Mononuclear cell (primary cell): Measurements from ENCODE around the gene EBF3. TPM values are rescaled to one million over a fixed set of nuclear protein-coding genes. Genes with fewer than 3 reads are reported as not detected.

Experiments
- H3K27me3 ChIP-seq: 2 replicates; pipeline ENCODE4 v1.6.0; 2011; ENCODE audit warnings: low read length, control low read depth; ENCODE audit not compliant: insufficient read depth
- H3K4me1 ChIP-seq: 2 replicates; pipeline ENCODE4 v1.5.1; 2011; ENCODE audit warnings: mild to moderate bottlenecking, low read length, control low read depth; ENCODE audit not compliant: insufficient read depth
- H3K4me3 ChIP-seq: 2 replicates; pipeline ENCODE4 v1.5.1; 2011; ENCODE audit warnings: mild to moderate bottlenecking, low read length, moderate library complexity
- H3K9me3 ChIP-seq: 2 replicates; pipeline ENCODE4 v1.5.1; 2011; ENCODE audit warnings: low read depth, mild to moderate bottlenecking, control low read depth, low read length
- total RNA-seq: library from RNA; depleted of rRNA; stranded (reverse); fragments of >200 nt; gene quantifications from one replicate; pipeline ENCODE4 v1.2.3, GENCODE V29; 2012

EBF3 gene
- total RNA-seq, 1 donor: not detected

DNA sequence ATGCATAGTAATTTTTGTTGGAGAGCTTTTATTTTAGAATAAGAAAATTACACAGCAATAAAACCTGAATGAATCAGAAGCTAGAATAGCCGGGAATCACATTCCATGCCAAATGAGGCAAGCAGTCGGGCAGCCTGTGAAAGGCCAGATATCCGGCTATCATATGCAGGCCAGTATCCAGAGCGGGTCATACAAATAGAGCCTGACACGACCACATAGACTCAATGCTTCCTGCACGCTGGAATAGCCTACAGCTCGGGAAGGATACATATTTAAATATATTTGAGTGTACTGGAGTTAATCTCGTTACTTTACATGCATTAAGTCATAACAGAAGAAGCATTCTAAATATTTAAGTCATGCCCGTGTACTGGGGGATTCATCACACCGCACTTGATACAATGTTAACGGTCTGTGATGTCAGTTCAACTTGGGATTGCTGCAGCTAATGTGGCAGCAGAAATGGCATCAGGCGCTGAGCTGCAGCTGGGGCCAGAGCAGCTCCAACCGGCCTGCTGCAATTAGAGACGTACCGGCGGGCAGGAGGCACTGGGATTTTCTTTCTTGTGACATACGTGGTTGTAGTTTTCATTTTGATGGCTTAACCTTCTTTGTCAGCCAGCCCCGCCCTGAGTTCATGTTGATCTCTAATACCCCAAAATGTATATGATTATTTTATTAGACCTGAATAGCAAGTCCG, 112.0 kb downstream of the EBF3 start:
- Histone ChIP-seq H3K9me3 (no peaks in the 10 kb centered on the region), H3K4me3 (no peak overlapping the region), H3K27me3 (no peaks in the 10 kb centered on the region), H3K4me1 (no peaks in the 10 kb centered on the region)

DNA sequence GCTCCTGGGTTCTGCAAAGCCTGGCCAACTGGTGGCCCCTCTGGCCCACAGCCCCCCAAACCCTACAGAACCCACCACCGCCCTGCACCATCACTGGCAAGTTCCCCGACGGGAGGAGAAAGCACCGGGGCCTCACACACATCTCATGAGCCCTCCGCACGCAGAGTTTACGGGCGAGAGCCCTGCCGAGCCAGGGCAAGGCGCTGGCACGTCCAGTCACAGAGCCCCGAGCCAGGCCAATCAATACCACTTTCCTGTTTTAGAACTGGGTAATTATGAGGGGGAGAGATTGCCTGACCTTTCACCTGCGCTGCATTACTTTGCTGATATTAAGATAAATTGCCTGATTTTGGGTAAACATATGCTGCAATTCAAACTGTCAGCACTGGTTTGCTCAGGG, 113.3 kb downstream of the EBF3 start:
- Histone ChIP-seq H3K4me1 (no peaks in the 10 kb centered on the region), H3K9me3 (no peaks in the 10 kb centered on the region), H3K4me3 (no peak overlapping the region), H3K27me3 (no peaks in the 10 kb centered on the region)

DNA sequence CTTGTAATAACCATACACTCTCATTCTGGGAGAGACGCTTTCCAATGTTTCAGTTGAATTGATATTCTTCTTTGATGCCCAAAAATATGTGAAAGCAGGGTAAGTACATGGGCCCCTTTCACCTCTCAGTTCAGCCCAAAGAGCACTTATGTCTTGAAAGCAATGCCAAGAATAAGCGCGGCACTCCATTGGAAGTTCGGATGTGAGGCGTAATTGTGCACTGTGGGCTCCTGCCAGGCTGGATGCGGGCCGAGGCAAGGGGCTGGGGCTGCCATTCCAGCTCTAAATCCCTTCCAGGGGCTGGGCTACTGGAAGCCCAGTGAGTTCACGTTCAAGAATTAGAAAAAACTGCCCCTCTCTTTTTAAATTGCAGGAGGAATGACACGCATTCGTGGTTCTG, 113.8 kb downstream of the EBF3 start:
- no peaks in the 10 kb centered on the region for H3K4me1 ChIP-seq
- no peak overlapping the region for H3K4me3 ChIP-seq
- H3K27me3 ChIP-seq: no peaks in the 10 kb centered on the region
- H3K9me3 ChIP-seq: no peaks in the 10 kb centered on the region

DNA sequence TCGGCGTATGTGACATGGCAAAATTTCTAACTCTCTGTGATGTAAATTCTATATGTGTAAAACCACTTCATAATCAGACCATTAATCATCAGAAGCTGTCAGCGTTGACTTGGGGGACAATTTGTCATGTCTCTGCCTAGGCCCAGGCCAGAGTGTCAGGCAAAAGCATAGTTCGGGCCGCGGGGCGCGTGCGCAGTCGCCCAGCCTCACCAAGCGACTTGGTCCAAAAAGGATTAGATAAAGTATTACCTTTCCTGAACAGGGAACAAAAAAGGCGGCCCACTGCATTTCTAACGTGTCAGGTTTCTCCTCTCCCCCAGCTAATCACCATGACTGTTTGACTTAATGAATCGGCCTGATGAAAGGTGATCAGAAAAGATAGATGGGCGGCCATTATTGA, 114.2 kb downstream of the EBF3 start:
- Histone ChIP-seq H3K4me3 (no peak overlapping the region), H3K4me1 (no peaks in the 10 kb centered on the region), H3K27me3 (no peaks in the 10 kb centered on the region), H3K9me3 (no peaks in the 10 kb centered on the region)

DNA sequence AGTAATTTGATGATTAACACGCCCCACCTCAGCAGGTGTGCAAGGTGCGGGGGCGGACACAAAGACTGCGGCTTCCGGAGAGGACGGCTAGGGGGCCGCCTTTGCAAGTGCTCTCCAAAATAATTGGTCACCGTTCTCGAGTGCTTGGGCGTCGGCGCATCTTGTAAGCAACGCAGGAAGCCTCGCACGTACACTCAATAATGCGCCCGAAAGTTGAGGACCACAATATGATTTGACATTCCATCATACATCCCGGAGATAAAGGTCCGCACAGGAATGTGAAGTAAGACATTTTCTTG, 114.7 kb downstream of the EBF3 start:
- Histone ChIP-seq H3K4me3 (no peak overlapping the region), H3K9me3 (no peaks in the 10 kb centered on the region), H3K4me1 (no peaks in the 10 kb centered on the region), H3K27me3 (no peaks in the 10 kb centered on the region)

DNA sequence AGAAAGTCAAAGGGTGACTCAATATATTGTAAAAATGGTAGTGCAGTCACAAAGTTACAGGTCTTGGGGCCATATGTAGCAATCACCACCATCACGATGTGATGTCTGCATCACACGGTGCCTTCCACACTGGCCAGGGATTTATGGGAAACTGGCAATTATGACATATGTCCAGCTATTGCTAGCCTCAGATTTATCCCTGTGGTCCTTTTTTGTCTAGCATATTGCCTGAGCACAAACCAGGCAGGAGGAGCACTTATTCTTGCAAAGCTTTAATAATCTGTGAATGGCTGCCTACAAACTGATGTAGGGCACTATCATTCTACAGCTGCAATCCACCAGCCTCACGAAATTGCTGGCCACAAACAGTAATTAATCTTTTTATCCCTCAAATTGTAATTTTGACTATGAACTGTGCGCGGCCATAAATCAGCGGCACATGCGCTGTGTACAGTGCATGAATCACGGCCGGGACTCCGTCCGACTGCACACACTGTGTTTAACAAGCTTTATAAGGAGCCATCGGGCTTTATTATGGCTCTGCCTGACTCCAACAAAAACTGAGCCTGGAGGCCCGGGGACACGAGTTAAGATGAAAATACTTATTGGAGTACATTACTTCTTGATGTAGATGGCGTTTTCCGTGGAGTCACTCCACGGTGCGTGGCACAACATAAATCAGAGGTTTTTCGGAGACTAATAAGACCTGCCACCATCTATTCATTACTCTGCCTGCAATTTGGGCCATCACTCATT, 115.2 kb downstream of the EBF3 start:
- no peak overlapping the region for H3K4me3 ChIP-seq
- H3K4me1 ChIP-seq: no peaks in the 10 kb centered on the region
- H3K9me3 ChIP-seq: no peaks in the 10 kb centered on the region
- no peaks in the 10 kb centered on the region for H3K27me3 ChIP-seq

DNA sequence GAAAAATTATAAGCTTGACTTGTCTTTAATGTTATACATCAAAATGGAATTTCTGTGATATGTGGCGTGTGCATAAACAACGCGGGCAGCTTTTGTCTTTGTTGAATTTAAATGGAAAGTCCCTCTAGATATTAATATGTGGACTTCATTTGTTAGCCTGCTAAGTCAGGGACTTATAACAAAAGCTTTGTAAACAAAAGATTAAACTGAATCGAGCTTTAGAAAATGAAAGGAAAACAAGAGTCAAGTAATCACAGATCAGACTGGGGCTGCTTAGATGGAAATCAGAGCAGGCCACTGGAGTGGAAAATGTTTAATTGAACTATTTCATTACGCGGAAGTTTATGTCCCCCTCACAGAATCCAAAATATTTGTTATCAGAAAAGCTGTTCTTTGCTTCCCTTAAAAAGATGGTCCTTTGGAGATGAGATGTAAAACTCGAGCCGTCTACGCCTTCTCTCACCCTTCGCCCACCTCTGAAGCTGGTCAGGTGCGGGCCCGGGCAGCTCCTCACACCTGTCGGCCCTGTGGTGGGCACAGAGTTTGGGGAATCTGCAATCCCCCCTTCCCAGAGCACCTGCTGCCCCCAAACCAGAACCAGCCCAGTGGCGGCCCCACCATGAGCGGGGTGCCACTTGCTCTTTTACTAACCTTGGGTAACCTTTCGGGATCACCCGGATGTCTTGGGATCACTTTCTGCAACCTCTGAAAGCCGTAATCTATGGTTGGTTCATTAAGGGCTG, 116.2 kb downstream of the EBF3 start:
- H3K4me1 ChIP-seq: no peaks in the 10 kb centered on the region
- H3K4me3 ChIP-seq: no peak overlapping the region
- H3K27me3 ChIP-seq: no peaks in the 10 kb centered on the region
- H3K9me3 ChIP-seq: no peaks in the 10 kb centered on the region

DNA sequence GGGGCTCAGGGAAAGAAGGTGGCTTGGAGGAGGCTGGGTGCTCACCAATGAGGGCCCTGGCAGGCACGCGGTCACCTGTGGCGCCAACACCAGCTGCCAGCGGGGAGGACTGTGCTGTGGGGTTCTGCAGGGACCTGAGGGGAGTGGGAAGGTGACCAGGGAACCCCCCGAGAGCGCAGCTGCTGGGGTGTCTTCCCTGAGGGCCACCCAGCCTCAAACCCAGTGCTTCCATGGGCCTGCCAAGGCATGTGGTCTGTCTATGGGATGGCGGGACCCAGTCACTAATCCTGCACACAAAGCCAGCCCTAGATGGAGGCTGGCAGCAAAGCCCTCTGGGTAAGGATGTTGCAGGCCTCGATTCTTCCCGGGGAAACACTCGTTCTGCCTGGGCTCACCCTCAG, 117.1 kb downstream of the EBF3 start:
- Histone ChIP-seq H3K4me3 (no peak overlapping the region), H3K4me1 (no peaks in the 10 kb centered on the region), H3K9me3 (no peaks in the 10 kb centered on the region), H3K27me3 (no peaks in the 10 kb centered on the region)

DNA sequence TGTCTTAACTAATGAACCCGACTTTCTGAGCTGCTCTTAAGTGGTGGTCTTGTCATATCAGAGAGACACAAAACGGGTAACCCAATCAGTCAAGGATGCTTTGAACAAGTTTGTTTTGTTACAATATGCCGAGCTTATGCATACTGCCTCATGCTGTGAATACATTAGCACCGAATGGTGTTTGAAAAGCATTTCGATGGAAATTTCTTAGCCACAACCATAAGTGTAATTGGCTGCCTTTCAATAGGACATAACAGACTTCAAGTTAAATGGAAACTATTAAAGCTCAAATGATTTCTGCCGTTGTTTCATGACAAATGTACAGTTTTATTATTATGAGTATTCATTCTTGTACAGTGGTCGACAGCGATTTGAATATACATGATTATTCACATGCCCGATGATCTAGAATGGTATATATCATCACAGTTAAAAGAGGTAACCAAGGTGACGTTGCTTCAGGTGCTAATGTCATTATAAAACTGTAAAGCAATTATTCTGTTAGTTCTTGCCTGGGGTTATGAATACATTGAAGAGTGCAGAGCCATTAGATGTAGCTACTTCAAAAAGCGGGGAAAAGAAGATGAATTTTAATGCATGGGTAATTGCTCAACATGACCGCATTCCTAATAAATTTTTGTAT, 118.8 kb downstream of the EBF3 start:
- H3K4me3 ChIP-seq: no peak overlapping the region
- no peaks in the 10 kb centered on the region for H3K4me1 ChIP-seq
- no peaks in the 10 kb centered on the region for H3K27me3 ChIP-seq
- no peaks in the 10 kb centered on the region for H3K9me3 ChIP-seq

DNA sequence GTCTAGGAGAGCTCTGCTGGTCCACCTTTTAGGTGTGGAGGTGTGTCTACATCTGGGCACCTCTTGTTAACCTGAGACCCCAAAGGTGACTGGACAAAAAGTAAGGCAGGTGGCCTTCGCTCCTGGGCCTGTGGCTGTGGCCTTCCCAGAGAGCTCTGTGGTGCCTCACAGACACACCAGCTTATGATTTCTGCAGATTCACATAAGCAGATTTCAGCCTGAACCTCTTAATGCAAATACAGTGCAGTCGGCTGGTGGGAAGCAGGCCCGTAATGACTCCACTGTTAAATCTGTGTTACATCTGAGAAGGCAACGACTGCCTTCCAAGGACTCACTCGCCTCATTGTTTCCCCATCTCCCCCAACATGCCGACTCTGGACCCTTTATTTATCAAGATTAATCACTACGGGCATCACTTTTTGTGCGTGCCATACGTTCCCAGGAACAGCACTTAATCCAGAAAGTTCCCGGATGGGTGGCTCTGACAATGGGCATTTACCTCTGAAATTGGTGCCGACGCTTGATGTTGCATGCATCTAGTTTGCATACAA, 119.8 kb downstream of the EBF3 start:
- no peaks in the 10 kb centered on the region for H3K4me1 ChIP-seq
- no peak overlapping the region for H3K4me3 ChIP-seq
- no peaks in the 10 kb centered on the region for H3K9me3 ChIP-seq
- no peaks in the 10 kb centered on the region for H3K27me3 ChIP-seq

DNA sequence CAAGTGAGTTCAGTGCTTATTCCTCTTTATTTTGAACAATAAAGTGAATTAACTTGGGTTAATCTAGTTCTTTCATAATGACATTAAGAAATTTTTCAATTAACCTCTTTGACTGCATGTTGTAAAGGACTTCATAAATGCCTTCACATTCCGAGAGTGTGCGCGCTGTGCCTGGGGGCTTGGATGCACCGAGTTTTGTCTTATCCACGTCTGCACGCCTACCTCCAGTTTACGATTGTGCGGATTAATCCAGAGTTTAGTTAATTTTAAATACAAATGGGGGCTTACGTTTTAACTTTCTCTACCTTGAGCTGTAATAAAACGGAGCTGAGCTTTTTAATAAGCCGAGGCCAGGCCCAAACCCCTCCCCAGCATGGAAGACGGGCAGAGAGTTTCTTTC, 120.4 kb downstream of the EBF3 start:
- H3K27me3 ChIP-seq: no peaks in the 10 kb centered on the region
- H3K4me1 ChIP-seq: no peaks in the 10 kb centered on the region
- H3K4me3 ChIP-seq: no peak overlapping the region
- no peaks in the 10 kb centered on the region for H3K9me3 ChIP-seq

DNA sequence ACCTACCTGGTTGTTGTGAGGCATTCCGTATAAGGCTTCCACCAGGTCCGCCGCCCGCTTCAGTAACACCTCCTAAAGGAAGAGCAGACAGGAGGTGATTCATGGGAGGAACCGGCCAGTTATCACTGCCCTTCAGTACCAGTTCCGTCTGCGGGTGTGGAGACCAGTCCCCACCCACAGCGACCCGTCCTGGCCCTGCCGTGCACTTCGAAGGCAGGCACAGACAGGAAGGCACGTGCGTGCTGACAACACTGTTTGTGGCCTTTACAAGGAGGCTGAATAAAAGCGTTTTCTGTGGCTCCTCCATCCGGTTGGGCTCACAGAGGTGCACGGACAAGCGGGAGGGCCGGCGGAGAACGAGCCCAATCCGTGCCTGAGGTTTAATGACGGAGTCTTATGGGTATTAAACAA, 120.9 kb downstream of the EBF3 start:
- Histone ChIP-seq H3K9me3 (no peaks in the 10 kb centered on the region), H3K4me1 (no peaks in the 10 kb centered on the region), H3K4me3 (no peak overlapping the region), H3K27me3 (no peaks in the 10 kb centered on the region)

DNA sequence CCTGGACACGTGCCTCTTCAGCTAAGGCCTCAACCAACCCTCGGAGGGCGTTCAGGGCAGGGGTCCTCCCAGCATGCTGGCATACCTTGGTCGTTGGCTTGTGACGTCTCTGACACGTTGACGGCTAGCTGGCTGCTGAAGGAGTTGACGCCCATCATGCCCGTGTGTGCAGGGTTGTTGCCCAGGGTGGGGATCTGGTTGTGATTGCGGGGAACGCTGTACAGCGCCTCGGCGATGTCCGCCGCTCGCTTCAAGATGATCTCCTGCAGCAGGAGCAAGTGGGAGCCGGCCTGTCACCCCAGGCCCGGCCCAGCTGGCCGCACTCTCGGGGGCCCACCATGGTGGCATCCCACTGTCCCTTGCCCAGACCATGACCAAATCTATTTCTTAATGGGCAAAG, 122.0 kb downstream of the EBF3 start:
- no peaks in the 10 kb centered on the region for H3K9me3 ChIP-seq
- H3K4me1 ChIP-seq: no peaks in the 10 kb centered on the region

DNA sequence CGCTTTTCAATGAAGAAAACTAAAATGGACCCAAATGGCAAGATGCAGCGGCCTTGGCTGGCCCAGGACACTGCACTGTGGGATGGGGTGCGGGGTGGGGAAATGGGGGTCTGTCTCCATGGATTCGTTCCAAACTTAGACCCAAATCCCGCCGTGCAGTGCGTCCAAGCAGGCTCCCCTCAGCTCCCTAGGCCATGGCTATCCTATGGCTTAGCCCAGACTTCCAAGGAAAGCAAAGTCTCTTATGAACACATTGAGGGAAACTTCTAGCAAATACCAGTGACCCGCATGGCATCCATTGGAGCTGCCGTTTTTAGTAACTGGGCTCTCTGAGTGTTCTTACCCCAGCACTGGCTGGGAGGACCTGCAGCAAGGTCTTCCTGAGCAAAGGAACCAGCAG, 122.5 kb downstream of the EBF3 start:
- no peaks in the 10 kb centered on the region for H3K27me3 ChIP-seq
- H3K4me1 ChIP-seq: no peaks in the 10 kb centered on the region
- no peaks in the 10 kb centered on the region for H3K9me3 ChIP-seq
- H3K4me3 ChIP-seq: no peak overlapping the region

More for the DNA sequence above, 122.0 kb downstream of the EBF3 start:
- no peaks in the 10 kb centered on the region for H3K27me3 ChIP-seq
- H3K4me3 ChIP-seq: no peak overlapping the region

DNA sequence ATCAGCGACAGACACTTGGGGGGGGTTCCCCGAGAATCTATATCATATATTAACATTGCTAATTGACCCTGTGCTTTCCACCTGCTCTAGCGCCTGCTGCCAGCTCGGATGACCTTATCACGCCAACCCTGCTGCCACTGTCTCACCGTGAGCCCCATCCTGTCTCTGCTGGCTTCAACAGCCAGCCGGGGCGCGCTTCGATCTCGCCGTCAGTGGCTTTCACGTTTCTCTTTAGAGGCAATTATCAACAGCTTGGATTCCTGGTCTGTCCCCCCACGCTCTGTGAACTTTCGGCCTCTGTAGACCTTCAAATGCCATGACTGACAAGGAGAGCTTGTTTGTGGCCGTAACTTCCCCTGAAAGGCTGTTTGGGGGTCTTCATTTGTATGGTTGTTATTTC, 123.0 kb downstream of the EBF3 start:
- Histone ChIP-seq H3K4me3 (no peak overlapping the region), H3K27me3 (no peaks in the 10 kb centered on the region), H3K4me1 (no peaks in the 10 kb centered on the region), H3K9me3 (no peaks in the 10 kb centered on the region)
